SIG-M5 treated with dmso at 0.1 percent for 504 hours (cell line): ENCODE data around the gene AGAP1.

Experiments used
- DNase-seq: peaks from one replicate; lab custom pipeline; 2025; ENCODE audit not compliant: unreplicated experiment; lab: John Stamatoyannopoulos, UW

Gene AGAP1

GRCh38 chr2:236171680-236172254 lies 677.9 kb downstream of the AGAP1 start:
- DNase-seq: no peak

- no peak for DNase-seq
These were observed 678.6 kb downstream of the AGAP1 start for GRCh38 chr2:236172255-236173035.

GRCh38 chr2:236173036-236173728 lies 679.3 kb downstream of the AGAP1 start:
- DNase-seq: no peak

- no peak for DNase-seq
These were observed 680.1 kb downstream of the AGAP1 start for GRCh38 chr2:236173729-236174607.

- no peak for DNase-seq
These were observed 681.8 kb downstream of the AGAP1 start for GRCh38 chr2:236175548-236176150.

GRCh38 chr2:236176417-236176816 lies 682.6 kb downstream of the AGAP1 start:
- DNase-seq: no peak

- DNase-seq: no peak
These were observed 683.1 kb downstream of the AGAP1 start for GRCh38 chr2:236176951-236177350.

GRCh38 chr2:236177604-236177966 lies 683.7 kb downstream of the AGAP1 start:
- DNase-seq: no peak

GRCh38 chr2:236177967-236178889 lies 684.4 kb downstream of the AGAP1 start:
- no peak for DNase-seq

GRCh38 chr2:236178890-236179235 lies 685.0 kb downstream of the AGAP1 start:
- no peak for DNase-seq

GRCh38 chr2:236179236-236180075 lies 685.6 kb downstream of the AGAP1 start:
- DNase-seq: no peak

GRCh38 chr2:236180076-236180816 lies 686.4 kb downstream of the AGAP1 start:
- no peak for DNase-seq

GRCh38 chr2:236180831-236181453 lies 687.1 kb downstream of the AGAP1 start:
- peak; percentile 57 for DNase-seq
